Heart right ventricle (tissue), 16 donors: ENCODE measurements around the gene CREB3L4. TPM values are rescaled to one million over a fixed set of nuclear protein-coding genes. Genes with fewer than 3 reads are reported as not detected.

Experiments
- ATAC-seq, 8 donors: fragments of 200-7000 bp; cut with Tn5 transposase; one replicate each; pipeline ENCODE4 v1.9.1; 2020; ENCODE audit warnings: mild to moderate bottlenecking in 8 of 8, moderate library complexity in 8 of 8, moderate number of reproducible peaks in 1 of 8
- DNase-seq, 2 donors: peaks; one replicate each; pipeline ENCODE4 v3.0.0-alpha.2; 2020
- H3K27ac ChIP-seq, 10 donors: fragments of 200-600 bp; sonication (generic) in 2 of 10; one replicate each; pipeline versions ENCODE4 v1.5.0 to v1.8.0; 2020 to 2022; ENCODE audit warnings: mild to moderate bottlenecking in 3 of 10
- H3K27me3 ChIP-seq, 7 donors: fragments of 200-600 bp; one replicate each; pipeline ENCODE4 v1.8.0; 2021 to 2022; ENCODE audit warnings: mild to moderate bottlenecking in 2 of 7
- H3K36me3 ChIP-seq, 9 donors: fragments of 200-600 bp; sonication (generic) in 1 of 9; one replicate each; pipeline versions ENCODE4 v1.5.0 to v1.8.0; 2020 to 2022; ENCODE audit warnings: mild to moderate bottlenecking in 2 of 9
- H3K4me1 ChIP-seq, 9 donors: fragments of 200-600 bp; sonication (generic) in 1 of 9; one replicate each; pipeline versions ENCODE4 v1.5.0 to v1.8.0; 2020 to 2022; ENCODE audit warnings: mild to moderate bottlenecking in 4 of 9
- H3K4me3 ChIP-seq, 10 donors: fragments of 200-600 bp; sonication (generic) in 2 of 10; one replicate each; pipeline versions ENCODE4 v1.5.0 to v1.8.0; 2020 to 2022; ENCODE audit warnings: mild to moderate bottlenecking in 7 of 10, moderate library complexity in 2 of 10
- H3K9me3 ChIP-seq, 11 donors: fragments of 200-600 bp in 10 of 11; sonication (generic) in 2 of 11; one replicate each; pipeline versions ENCODE4 v1.5.0 to v1.8.0; 2013 to 2022; ENCODE audit warnings: mild to moderate bottlenecking in 2 of 11, control low read depth in 1 of 11, moderate library complexity in 1 of 11
- CTCF ChIP-seq, 9 donors: fragments of 200-600 bp; sonication (generic) in 2 of 9; IDR thresholded peaks; one replicate each; pipeline versions ENCODE4 v1.5.0 to v1.8.0; 2021 to 2022; ENCODE audit warnings: antibody characterized with exemption in 9 of 9, mild to moderate bottlenecking in 5 of 9, moderate library complexity in 1 of 9
- WGBS, 2 donors: extraction: QIAGEN DNeasy Blood & Tissue Kit; methylation state at CpG; one replicate each; pipeline ENCODE4 v1.1.7; 2013; ENCODE audit warnings: inconsistent platforms in 1 of 2; 5-methylcytosine and 5-hydroxymethylcytosine counted together
- intact Hi-C, 10 donors: fragments of 100-400 bp; cut with DNase I; formaldehyde crosslinking; loops; one replicate each; pipeline versions ENCODE4 v1.11.1 to v1.14.2; 2022
- microRNA-seq, 2 donors: library from miRNA; unstranded; fragments of <30 nt; microRNA quantifications; one replicate each; pipeline ENCODE4 v1.2.0, GENCODE V29; 2021
- polyA plus RNA-seq, 2 donors: library from polyadenylated mRNA; stranded (reverse); fragments of 200-250 nt; gene quantifications; one replicate each; pipeline ENCODE4 v1.2.3, GENCODE V29; 2013
- total RNA-seq, 10 donors: library from RNA; stranded (reverse); fragmentation: NEBNext Ultra II Directional in 3 of 10; extraction: Animal tissue kit (Norgen Biotek cat#: 25700) in 3 of 10; gene quantifications; one replicate each; pipeline versions ENCODE4 v1.2.1 to v1.2.4, GENCODE V29; 2021 to 2023
- donor health status: Arrhythmogenic right ventricular cardiomyopathy.
- donor health status: ischemic (EF 13 %, LVEDD 7.1; RV severe dilation, severe dysfunction).
- donor health status: healthy with polysubstance abuse.
- donor health status: DM: no; HTN: yes; CAD: no.
- donor health status: DM: no; HTN: no; CAD: no.
- donor health status: ischemic (EF 25% LVEDD 6.9; RV normal size, moderate dysfunction).
- donor health status: ischemic (EF 25% LVEDD 5.7; RV mildly dilated, moderate dysfunction).
- donor health status: healthy.
- donor health status: DM: yes; HTN: yes; CAD: no.
- donor health status: Ischemic cardiomyopathy.
- donor health status: ischemic (EF 35%, LVEDD 5.7; RV mildly dilated, moderate dysfunction).
- donor health status: nonischemic (EF 11% LVEDD 7.7; RV severe dilation, severe dysfunction).
- donor health status: DM: yes; HTN: yes; CAD: no.
- donor health status: PGD.
- donor health status: ischemic (EF 29% LVEDD 5.4; RV normal size, mild dysfunction).
- donor health status: nonischemic (EF 23%, LVEDD 6.1; RV moderate dilation, normal function).

Gene CREB3L4
- total and polyA plus RNA-seq, 12 donors = 2.9 to 8.5 (median 4.6) TPM

GRCh38 chr1:154019269-154019668 lies 51.6 kb downstream of the CREB3L4 start:
- Histone ChIP-seq H3K4me1 (no peaks in the 10 kb centered on the region), H3K27me3 (no peaks in the 10 kb centered on the region), H3K36me3 (no peaks in the 10 kb centered on the region), H3K4me3 (no peak overlapping the region), H3K27ac (no peak overlapping the region), H3K9me3 (no peaks in the 10 kb centered on the region)
- ATAC-seq (no peak), DNase-seq (no peak)
- intact Hi-C loops = no loop called here
- no peak for TF ChIP-seq CTCF (IDR thresholded peaks at IDR 0.05)
- WGBS, 2 donors = 81% methylated on average over 4 of the region's 4 CpGs

- TF ChIP-seq CTCF (IDR thresholded peaks at IDR 0.05) = no peak
- intact Hi-C loops = no loop called here
- WGBS, 2 donors = 84 to 95% methylated on average over 1 of the region's 1 CpG
Observed at GRCh38 chr1:154019940-154020339, 52.2 kb downstream of the CREB3L4 start.

More at GRCh38 chr1:154019940-154020339, 52.2 kb downstream of the CREB3L4 start:
- no peaks in the 10 kb centered on the region for H3K9me3 ChIP-seq
- no peak overlapping the region for H3K4me3 ChIP-seq
- no peaks in the 10 kb centered on the region for H3K36me3 ChIP-seq
- H3K27ac ChIP-seq = no peak overlapping the region
- no peaks in the 10 kb centered on the region for H3K4me1 ChIP-seq
- no peak for DNase-seq
- H3K27me3 ChIP-seq = no peaks in the 10 kb centered on the region
- ATAC-seq = no peak

Small RNAs within 50 kb of the gene (microRNA-seq; reads per million reads assigned to microRNA genes)
- gene MIR6737 = 0 reads per million in 2 donors

Other genes with a start within 250 kb of the CREB3L4 start
- 10 to 100 TPM; 25.4 to 32.8 (median 31.1) TPM for gene INTS3, start 239.9 kb upstream of the CREB3L4 start, total RNA-seq
- gene INTS3, start 239.9 kb upstream of the CREB3L4 start, polyA plus RNA-seq = 10 to 100 TPM; 30.8 to 46.1 TPM
- gene SLC27A3, start 192.5 kb upstream of the CREB3L4 start, total RNA-seq = 10 to 100 TPM in 2 of 10 donors, 1 to 10 TPM in 8; 5.9 to 16.0 (median 8.9) TPM
- 10 to 100 TPM; 26.7 to 43.8 TPM for gene SLC27A3, start 192.5 kb upstream of the CREB3L4 start, polyA plus RNA-seq
- gene GATAD2B, start 44.9 kb upstream of the CREB3L4 start, total RNA-seq = 10 to 100 TPM; 32.9 to 52.6 (median 42.7) TPM
- 1 to 10 TPM; 3.9 to 7.0 TPM for gene GATAD2B, start 44.9 kb upstream of the CREB3L4 start, polyA plus RNA-seq
- 10 to 100 TPM; 29.4 to 60.4 (median 39.0) TPM for gene DENND4B, start 21.2 kb upstream of the CREB3L4 start, total RNA-seq
- 10 to 100 TPM; 23.7 to 68.2 TPM for gene DENND4B, start 21.2 kb upstream of the CREB3L4 start, polyA plus RNA-seq
- gene CRTC2, start 9.3 kb upstream of the CREB3L4 start, total RNA-seq = 10 to 100 TPM; 14.6 to 25.6 (median 18.0) TPM
- gene CRTC2, start 9.3 kb upstream of the CREB3L4 start, polyA plus RNA-seq = 10 to 100 TPM; 19.2 to 50.5 TPM
- gene SLC39A1, start 4.4 kb upstream of the CREB3L4 start, total RNA-seq = 10 to 100 TPM; 27.6 to 63.0 (median 34.3) TPM
- gene SLC39A1, start 4.4 kb upstream of the CREB3L4 start, polyA plus RNA-seq = 100 to 1,000 TPM in 1 of 2 donors, 10 to 100 TPM in 1; 24.6 to 102 TPM
- gene JTB, start 9.8 kb downstream of the CREB3L4 start, total RNA-seq = 10 to 100 TPM; 49.4 to 94.7 (median 56.8) TPM
- 100 to 1,000 TPM in 1 of 2 donors, 10 to 100 TPM in 1; 80.9 to 225 TPM for gene JTB, start 9.8 kb downstream of the CREB3L4 start, polyA plus RNA-seq
- 10 to 100 TPM; 42.9 to 98.7 (median 54.2) TPM for gene RAB13, start 18.4 kb downstream of the CREB3L4 start, total RNA-seq
- 100 to 1,000 TPM in 1 of 2 donors, 10 to 100 TPM in 1; 89.9 to 114 TPM for gene RAB13, start 18.4 kb downstream of the CREB3L4 start, polyA plus RNA-seq
- 1,000 to 10,000 TPM in 1 of 10 donors, 100 to 1,000 TPM in 9; 586 to 1,105 (median 715) TPM for gene RPS27, start 22.9 kb downstream of the CREB3L4 start, total RNA-seq
- gene RPS27, start 22.9 kb downstream of the CREB3L4 start, polyA plus RNA-seq = 1,000 to 10,000 TPM; 2,780 to 8,165 TPM
- under 1 TPM in 4 of 10 donors, not detected in 6; 0.07 to 0.45 (median 0.18) TPM for gene NUP210L, start 187.2 kb downstream of the CREB3L4 start, total RNA-seq
- gene NUP210L, start 187.2 kb downstream of the CREB3L4 start, polyA plus RNA-seq = under 1 TPM; 0.01 to 0.07 TPM
- gene TPM3, start 224.2 kb downstream of the CREB3L4 start, total RNA-seq = 100 to 1,000 TPM in 7 of 10 donors, 10 to 100 TPM in 3; 75.2 to 345 (median 129) TPM
- 10 to 100 TPM; 85.9 to 97.6 TPM for gene TPM3, start 224.2 kb downstream of the CREB3L4 start, polyA plus RNA-seq
- 1 to 10 TPM in 2 of 10 donors, under 1 TPM in 1, not detected in 7; 0.76 to 1.1 (median 1.1) TPM for gene CFAP141, start 238.4 kb downstream of the CREB3L4 start, total RNA-seq
- gene CFAP141, start 238.4 kb downstream of the CREB3L4 start, polyA plus RNA-seq = under 1 TPM in 1 of 2 donors, not detected in 1; 0.22 TPM